Suppressor macrophage treated with lipopolysaccharide for 1 hour (primary cell): ENCODE measurements around the gene AGTRAP.

Experiments used
- DNase-seq, 3 donors: peaks; one replicate each; pipeline ENCODE4 v3.0.0-alpha.2; 2020 to 2022

Gene AGTRAP

DNA sequence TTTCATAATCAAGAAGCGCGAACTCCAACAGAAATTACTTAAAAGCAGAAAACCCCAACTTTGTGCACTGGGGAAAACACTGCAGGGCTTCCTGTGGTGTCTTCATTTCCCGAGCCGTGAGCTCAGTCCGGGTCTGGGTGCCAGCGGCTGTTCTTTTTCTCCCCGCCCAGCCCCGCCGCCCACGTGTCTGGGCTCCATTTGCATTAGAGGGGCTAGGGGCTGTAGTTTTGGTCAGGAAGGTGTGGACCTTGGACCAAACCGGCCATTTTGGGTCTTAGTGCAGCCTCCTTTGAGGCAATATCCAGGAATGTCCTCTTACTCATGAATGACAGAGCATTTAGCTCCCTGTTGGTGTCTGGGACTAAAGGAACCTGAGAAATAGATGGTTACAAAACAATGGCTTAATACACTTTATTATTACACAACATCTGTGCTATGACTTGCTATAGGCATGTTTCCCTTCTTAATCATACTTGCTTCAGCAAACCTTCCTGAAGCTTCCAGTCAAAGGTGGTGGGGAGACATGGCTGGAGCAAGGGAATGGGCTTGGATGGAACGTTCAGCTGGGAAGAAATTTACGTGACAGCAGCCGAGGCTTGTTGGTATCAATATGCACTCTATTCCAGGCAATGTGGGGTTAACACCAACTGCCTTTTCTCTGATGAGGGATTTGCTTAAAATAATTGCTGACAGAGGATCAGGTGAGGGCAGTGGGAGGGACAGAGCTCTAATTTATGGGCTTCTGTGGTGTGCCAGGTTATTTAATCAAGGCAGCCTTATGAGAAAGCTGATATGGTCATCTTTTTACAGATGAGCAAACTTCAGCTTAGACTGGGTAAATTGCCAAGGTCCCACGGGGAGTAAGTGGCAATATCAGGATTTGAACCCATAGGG is 1.1 kb downstream of the AGTRAP start:
- peak; percentile 96 to 99 (median 98) for DNase-seq

DNA sequence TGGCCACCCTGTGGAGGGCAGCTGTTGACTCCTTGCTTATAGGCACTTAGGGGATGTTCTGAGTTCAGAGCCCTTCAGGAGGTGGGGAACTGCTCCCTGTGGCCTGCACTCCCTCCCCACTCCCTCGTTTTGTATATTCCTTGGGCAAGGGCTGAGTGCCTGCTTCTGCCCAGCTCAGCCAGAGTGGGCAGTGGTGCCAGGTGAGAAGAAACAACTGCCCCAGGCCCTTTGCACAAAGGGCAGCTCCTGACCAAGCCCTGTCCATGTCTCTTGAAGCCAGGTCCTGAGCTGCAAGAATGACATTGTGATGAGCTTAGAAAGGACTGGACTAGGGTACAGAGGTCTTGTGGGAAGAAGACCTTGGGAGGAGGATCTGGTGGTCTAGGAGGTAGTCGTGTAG is 2.2 kb downstream of the AGTRAP start:
- no peak for DNase-seq

DNA sequence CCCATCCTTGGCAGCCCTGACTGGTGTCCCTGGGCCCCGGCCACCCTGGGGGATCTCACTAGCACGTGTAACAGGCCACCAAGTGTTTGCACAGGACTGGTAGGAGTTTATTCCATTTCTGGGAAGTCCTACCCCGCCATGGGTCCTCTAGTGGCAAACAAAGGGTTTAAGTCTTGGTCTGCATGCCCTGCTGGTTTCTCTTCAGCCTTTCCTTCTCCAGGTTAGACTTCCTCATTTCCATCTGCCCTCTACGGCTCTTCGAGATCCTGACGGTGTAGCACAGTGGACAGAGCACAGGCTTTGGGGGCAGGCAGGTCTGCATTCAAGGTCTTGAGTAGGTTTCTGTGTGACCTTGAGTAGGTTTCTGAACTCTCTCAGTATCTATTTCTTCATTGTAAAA is 2.8 kb downstream of the AGTRAP start:
- peak; percentile 38 to 59 (median 54) for DNase-seq

DNA sequence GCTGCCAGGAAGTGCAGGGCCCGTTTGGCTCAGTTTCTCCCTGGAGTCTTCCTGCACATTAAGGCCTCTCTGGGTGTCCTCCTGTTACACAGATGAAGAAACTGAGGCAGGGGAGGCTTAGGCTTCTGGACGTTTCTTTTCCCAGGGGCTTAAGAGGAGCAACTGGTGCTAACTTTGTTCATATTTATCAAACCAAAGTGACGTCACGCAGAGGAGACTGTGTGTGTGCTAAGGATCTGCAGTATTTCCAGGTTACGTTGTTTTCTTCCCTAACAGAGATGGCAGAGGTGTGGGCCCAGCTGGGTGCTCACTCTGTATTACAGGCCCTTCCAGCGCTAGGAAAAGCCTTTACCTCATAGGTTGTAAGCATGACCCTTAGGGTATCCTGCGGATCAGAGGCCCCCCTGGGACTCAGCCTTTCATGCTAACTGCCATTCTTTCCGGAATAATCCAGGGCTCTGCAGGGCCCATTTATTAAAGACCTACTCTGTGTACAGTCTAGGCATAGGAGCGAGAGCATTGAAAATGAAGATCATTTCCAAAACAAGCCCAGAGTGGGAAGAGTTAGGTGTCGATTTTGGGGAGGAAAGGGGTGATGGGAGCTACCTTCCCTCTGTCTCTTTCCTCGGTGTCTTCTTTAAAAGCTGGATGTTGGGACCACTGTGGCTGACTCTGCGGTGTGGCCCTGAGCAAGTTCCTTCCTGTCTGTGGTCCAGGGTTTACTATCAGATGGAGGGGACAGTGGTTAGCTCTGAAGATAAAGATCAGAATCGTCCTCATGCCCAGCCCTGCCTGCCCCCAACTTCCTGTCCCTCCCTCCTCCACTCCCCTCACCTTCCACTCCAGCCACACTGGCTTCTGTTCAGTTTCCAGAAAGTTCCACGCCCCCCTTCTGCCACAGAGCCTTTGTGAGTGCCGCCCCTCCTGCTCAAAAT is 4.6 kb downstream of the AGTRAP start:
- no peak for DNase-seq

DNA sequence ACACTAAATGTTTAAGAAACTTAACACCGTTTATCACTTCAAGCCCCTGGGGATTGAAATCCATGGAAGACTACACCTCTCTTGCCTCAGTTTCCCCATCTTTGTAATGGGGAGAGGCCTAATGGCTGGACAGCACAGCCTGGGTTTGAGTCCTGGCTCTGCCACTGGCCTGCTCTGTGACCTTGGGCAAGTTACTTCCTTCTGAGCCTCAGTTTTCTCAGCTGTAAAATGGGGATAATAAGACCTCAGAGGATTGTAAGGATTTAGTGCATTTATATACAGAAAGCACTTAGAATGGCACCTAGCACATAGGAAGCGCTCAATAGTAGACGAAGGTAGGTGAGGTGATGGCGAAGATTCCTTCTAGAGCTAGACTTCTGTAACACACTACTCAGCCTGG is 5.5 kb downstream of the AGTRAP start:
- DNase-seq = no peak

DNA sequence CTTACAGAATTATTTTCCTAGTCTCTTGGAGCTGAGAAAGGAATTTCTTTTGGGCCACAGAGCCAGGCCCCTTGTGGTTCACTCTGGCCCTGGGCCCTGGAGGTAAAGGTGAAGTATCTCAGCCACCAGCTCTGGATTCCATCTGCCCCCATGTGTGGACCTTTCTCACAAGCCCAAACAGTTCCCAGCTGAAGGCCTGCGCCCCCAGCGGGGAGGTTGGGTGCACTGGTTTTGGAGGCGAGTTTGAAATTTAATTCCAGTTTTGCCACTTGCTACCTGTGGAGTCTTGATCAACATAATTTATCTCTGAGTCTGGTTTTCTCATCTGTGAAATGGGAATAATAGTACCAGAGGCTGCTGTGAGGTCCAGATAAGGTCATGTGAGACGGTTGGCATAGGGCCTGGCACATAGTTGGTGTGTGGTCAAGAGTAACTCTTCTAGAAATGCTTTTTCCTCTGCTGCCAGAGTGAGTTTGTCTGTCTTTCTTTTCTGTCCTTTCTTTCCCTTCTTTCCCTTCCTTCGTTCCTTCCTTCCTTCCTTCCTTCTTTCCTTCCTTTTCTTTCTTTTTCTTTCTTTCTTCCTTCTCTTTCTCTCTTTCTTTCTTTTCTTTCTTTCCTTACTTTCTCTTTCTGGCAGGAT is 6.1 kb downstream of the AGTRAP start:
- DNase-seq = no peak

DNA sequence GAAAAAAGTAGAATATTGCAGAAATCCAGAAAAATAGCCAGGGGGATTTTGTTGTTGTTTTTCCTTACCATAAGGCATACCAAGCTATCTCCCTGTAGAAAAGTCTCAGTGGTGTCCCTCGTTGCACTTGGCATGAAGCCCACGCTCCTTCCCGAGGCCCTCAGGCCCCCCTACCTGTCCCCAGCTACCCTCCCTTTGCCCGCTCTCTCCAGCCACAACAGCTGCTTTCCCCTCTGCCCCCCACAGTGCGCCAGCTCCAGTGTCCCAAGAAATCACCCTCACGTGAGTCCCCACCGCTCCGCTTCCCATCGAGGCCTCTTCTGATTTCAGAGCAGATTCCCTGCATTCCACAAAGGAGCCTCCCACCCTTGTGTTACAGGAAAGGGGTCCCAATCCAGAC is 8.4 kb downstream of the AGTRAP start:
- no peak for DNase-seq

DNA sequence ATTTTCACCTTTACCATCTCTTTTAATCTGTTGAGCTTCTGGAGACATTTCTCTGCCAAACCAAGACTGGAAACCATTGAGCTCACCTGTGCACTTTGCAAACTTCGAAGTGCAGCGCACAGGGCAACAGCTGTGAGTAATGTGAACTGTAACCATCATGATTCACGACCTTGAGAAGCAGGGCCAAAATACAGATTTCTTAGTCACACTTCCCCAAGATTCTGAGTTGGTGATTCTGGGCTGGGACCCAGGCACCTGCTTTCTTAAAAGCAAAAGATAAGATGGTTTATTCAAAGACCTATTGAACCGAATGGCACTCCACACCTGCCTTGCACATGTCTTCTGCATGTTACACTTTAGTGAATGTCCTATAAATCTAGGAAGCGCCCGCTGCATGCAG is 10.2 kb downstream of the AGTRAP start:
- DNase-seq = no peak

DNA sequence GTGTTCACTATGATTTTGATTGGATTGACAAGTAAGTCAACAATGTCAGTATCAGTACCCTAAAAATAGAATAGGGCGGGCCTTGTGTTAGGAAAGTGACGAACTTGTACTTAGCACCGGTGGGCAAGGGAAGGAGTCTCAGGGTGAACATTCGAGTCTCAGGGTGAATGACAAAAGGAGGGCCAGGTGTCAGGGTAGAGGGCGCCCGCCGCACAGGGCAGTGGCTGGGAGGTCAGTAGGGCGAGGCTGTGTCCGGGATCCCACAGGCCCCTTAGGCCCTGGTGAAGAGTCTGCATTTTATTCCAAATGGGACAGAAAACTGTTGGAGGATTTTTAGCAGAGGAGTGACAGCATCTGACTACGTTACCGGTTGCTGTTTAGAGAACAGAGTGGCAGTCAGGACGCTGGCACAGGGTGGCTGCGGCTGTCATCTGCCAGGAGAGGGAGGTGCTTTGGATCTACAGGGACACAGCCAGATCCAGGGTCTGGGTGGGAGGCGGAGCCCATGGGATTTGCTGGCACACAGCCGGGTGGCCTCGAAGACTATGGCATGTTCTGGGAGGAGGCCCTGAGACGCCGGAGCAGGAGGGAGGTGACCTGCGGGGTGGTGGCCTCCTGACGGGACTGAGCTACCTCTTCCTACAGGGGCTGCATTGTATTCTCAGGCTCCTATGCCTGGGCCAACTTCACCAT is 11.0 kb downstream of the AGTRAP start:
- no peak for DNase-seq

DNA sequence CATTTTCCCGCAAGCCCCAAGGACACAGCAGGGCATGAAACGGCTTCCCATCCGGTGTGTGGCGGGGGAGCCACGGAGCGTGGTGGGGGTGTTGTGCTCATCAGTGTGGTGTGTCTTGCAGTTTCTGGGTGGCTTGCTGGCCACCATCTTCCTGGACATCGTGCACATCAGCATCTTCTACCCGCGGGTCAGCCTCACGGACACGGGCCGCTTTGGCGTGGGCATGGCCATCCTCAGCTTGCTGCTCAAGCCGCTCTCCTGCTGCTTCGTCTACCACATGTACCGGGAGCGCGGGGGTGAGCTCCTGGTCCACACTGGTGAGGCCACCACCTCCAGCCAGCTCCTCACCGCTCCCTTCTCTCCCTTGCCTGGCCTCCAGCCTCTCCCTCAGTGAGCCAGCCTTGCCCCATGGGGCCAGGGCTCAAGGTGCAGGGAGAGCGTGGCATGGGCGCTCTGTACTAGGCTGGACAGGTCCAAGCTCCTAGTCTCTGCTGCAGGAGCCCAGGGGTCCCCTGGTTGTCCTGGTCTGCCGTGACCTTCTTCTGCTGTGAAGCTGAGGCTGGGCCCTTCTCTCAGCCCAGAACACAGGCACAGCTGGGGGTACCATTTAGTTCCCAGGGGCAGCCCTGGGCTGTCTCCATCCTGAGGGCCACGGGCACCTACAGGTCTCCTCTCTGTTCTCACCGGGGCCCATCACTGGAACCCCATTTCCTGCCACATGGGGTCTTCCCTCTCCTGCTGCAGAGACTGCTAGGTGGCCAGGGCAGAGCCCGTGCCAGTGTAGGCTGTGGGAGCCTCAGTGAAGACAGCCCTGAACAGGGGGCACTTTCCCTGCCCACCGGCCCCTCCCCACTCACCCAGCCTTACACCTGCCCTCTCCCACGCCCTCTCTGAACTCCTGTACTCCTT is 12.6 kb downstream of the AGTRAP start:
- DNase-seq = no peak

DNA sequence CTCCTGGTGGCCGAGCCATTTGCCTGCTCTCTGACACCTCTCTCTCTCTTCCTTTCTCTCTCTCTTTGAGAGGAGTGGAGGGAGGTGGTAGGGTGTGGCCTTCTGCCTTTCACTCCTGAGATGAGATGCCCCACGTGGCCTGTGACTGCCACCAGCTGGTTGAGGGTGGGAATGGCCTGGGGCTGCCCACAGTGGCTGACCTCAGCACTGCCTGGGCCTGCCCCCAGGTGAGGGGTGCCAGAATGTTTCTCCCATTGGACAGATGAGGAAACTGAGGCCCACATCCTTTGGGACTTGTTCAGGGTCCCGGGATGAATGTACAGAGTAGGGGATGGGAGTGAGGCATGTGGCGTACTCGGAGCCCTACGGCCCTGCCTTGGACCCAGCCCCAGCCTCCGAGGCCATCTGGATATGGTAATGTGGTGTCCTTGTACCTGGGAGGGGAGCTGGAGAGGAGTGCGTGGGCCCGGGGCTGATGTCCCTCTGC is 13.3 kb downstream of the AGTRAP start:
- peak; percentile 47 to 84 (median 64) for DNase-seq

DNA sequence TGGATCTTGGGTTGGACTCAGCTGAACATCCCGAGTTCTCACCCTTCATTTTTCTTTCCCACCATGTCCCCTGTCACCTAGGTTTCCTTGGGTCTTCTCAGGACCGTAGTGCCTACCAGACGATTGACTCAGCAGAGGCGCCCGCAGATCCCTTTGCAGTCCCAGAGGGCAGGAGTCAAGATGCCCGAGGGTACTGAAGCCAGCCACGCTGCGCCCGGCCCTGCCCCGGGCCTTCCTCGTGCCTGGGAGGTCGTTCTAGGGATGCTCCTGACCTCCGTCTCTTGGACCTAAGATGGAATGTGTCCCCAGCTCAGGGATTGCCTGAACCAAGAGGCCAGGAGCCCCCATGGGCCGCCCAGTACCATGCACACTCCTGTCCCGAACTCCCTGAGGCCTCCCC is 14.1 kb downstream of the AGTRAP start:
- DNase-seq = no peak

DNA sequence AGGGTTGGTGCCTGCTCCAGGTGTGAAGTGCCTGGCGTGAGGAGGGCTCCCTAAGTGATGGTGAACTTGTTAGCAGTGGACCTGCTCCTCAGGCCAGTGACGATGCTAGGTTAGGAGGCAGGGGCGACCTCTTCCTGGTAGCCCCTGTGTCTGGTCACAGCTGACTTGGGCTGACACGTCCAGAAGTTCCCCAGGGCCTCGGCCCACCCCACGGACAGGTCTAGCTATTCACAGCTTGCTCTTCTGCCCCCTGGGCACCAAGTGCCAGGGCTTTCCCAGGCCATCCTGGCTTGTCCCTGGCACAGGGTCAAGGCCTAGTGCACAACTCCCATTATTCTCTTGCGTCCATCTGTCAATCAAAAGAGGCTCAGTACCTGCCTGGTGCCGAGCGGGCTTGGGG is 15.2 kb downstream of the AGTRAP start:
- DNase-seq = no peak

DNA sequence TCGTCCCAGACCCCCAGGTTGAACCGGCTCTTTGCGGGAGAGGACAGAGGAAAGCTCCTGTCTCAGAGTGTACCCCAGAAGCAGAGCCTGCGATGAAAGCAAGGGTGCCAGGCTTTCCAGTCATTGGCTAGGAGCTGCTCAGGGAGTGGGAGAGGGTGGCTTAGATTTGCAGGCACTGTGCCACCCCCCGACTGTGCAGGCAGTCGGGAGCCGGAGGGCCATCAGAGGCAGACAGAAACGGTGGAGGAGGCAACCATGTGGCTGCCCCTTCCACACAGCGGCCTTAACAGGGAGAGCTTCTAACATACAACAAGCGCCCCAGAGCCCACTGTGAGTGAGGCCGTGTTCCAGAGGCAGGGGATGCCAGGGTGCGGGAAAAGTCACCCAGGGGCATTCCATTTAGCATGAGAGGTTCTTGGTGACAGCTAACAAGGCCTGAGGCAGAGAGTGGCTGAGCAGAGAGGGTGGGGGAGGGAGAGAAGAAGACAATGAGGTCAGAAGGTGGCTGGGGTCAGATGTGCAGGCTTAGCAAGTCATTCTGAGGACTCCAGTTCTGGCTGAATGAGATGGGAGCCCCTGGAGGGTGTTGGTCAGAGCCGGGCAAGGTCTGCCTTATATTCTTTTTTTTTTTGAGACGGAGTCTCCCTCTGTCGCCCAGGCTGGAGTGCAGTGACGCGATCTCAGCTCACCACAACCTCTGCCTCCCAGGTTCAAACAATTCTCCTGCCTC is 16.6 kb downstream of the AGTRAP start:
- no peak for DNase-seq

DNA sequence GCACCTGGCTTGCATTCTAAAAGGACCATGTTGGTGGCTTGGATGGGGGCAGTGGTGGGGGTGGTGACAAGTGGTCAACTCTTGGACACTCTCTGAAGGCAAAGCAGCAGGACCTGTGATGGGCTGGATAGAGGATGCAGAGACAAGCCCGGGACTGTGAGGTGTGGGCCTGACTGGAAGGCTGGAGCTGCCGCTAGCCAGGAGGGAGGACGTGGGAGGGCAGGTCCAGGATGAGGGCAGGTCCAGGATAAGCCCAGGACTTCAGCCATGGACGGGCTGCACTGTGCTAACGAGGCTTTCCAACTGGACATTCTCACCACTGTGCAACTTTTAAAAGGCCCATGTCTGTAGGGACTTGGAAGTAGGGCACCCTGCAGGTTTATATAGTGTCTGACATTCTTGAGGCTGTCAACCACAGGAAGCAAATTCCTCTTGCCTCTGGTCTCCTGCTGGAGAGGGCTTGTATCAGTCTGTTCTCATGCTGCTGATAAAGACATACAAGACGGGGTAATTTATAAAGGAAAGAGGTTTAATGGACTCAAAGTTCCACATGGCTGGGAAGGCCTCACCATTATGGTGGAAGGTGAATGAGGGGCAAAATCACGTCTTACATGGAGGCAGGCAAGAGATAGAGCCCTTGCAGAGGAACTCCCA is 17.7 kb downstream of the AGTRAP start:
- no peak for DNase-seq

DNA sequence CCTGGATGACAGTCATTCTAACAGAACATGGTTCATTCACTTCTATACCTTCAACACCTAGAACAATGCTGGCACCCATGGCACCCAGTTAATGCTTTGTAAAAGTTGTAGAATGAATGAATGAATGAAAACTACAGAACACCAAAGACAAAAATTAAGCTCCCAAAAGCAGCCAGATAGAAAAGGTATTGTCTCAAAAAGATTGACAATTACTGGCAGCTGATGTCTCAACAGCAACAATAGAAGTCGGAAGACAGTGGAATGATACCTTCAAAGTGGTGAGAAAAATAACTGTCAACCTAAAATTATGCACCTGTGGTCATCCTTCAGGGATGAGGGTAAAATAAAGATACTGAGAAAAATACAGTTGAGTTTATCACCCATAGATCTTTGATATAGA is 21.1 kb downstream of the AGTRAP start:
- no peak for DNase-seq

DNA sequence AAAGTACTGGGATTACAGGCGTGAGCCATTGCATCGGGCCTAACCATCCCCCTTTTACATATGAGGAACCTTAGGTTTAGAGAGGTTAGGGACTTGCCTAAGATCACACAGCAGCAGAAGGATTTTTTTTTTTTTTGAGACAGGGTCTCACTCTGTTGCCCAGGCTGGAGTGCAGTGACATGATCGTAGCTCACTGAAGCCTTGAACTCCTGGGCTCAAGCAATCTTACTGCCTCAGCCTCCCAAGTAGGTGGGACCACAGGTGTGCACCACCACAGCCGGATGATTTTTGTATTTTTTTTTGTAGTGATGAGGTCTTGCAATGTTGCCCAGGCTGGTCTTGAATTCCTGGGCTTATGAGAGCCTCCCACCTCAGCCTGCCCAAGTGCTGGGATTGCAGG is 23.9 kb downstream of the AGTRAP start:
- no peak for DNase-seq

DNA sequence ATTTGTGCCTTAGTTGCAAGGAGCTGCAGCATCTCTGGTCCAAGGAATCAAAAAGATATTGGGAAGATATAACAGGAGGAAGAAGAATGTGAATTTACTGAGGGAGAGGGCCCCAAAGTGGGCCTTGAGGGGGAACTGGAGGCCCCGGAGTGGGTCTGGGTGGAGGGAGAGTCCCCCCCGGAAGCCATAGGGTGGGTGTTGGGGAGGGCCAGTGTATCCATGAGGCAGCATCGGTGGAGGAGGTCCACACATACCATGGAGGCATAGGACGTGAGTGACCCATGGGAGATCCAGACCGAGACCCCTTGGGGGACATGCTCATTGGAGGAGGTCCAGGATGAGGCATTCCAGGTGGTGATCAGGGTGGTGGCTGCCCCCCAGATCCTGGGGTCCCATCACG is 25.3 kb downstream of the AGTRAP start:
- no peak for DNase-seq

DNA sequence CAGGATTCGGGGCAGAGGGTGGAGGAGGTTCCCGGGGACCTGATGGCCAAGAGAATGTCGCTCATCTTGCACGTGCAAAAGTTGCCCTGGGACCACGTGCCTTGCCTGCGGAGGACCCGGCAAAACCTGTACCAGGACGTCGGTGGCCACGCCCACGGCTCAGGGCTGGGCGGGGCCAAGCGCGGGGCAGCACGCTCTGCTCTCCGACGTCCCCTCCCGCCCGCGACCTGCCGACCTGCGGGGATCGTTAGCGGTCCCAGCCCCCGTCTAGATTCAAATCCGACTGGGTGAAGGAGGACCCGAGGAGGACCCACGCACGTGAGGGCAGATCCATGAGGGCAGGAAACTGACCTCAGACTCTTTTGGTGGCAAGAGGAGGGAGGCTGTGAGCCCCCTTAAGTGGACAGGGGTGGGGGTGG is 26.1 kb downstream of the AGTRAP start, which contains the start of gene C1orf167:
Gene C1orf167, plus strand, starts transcription at position 206 of the 419 bp plus-strand sequence. CDS start 2,208 bp downstream, outside the sequence.
- DNase-seq = peak in 1 of 3 donors; percentile 33

DNA sequence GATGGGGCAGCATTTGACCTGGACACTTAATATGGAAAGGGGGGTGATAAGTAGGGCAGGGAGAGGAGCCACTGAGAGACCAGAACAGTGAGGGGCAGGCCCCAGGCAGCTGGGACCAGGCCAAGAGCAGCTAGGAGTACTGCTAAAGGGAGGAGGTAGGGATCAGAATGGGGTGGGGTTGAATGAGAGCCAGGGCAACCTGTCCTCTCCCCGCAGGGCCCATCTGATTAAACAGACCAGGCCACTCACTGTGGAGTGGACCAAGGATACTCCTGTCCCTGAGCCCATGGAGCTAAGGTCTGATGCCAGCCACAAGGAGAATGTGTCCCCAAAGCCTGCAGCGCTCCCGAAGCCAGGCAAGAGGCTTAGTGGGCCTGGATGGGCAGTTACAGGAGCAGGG is 28.2 kb downstream of the AGTRAP start:
- DNase-seq = no peak
